K562 (cell line): ENCODE measurements around the gene EZH1. TPM values are rescaled to one million over a fixed set of nuclear protein-coding genes. Genes with fewer than 3 reads are reported as not detected.

Source experiments
- CHCHD3 ChIP-seq: fragments of 250-450 bp; sonication (Bioruptor Pico); IDR thresholded peaks from 2 replicates; pipeline ENCODE4 v2.1.2; 2022; ENCODE audit warnings: mild to moderate bottlenecking
- CREB3L1 ChIP-seq: fragments of 450-650 bp; IDR thresholded peaks from 2 replicates; pipeline ENCODE4 v1.6.1; 2014; ENCODE audit warnings: low read depth, mild to moderate bottlenecking, moderate library complexity, borderline replicate concordance
- DDX20 ChIP-seq: fragments of 450-650 bp; IDR thresholded peaks from 2 replicates; pipeline ENCODE4 v1.6.1; 2016; ENCODE audit warnings: missing genetic modification characterization, low read depth, mild to moderate bottlenecking, missing compliant biosample characterization, moderate library complexity
- NFIC ChIP-seq: fragments of 450-650 bp; IDR thresholded peaks from 2 replicates; pipeline ENCODE4 v1.6.1; 2017; ENCODE audit warnings: mild to moderate bottlenecking, inconsistent platforms
- PCBP2 ChIP-seq: fragments of 200-400 bp; formaldehyde crosslinking; IDR thresholded peaks from 2 replicates; pipeline ENCODE4 v1.6.1; 2018; ENCODE audit warnings: low read length, low read depth, mild to moderate bottlenecking, moderate library complexity; ENCODE audit not compliant: poor library complexity, severe bottlenecking
- PRPF4 ChIP-seq: fragments of 200-400 bp; formaldehyde crosslinking; IDR thresholded peaks from one replicate; pipeline ENCODE4 v1.6.1; 2017; ENCODE audit warnings: low read length, low read depth, mild to moderate bottlenecking; ENCODE audit not compliant: insufficient read depth, poor library complexity, severe bottlenecking
- TBP ChIP-seq: optimal IDR thresholded peaks from 2 replicates; pipeline ENCODE3; 2011; ENCODE audit warnings: low read depth, low read length, improper control_type of control experiment
- ZMIZ1 ChIP-seq, 2 experiments: fragments of 150-350 bp in 1 of 2; IDR thresholded peaks; 2 replicates each; pipeline ENCODE4 v1.6.1; 2012 to 2016; ENCODE audit warnings: low read depth in 2 of 2, low read length in 2 of 2, mild to moderate bottlenecking in 1 of 2, moderate library complexity in 1 of 2
- ZNF766 ChIP-seq: fragments of 200-800 bp; sonication (Bioruptor generic); conservative IDR thresholded peaks from 2 replicates; pipeline ENCODE4 v1.6.1; 2016; ENCODE audit warnings: missing genetic modification characterization, missing compliant biosample characterization
- polyA plus RNA-seq, 8 experiments: library from polyadenylated mRNA; depleted of rRNA in 4 of 8; stranded (reverse) in 5 of 8; unstranded in 3 of 8; fragments of >200 nt; fragmentation: Nextera tagmentation in 2 of 8; fragmentation: Illumina TruSeq in 1 of 8; extraction: Ambion mirVana in 2 of 8; extraction: Trizol in 1 of 8; gene quantifications; 2 replicates each; pipeline versions ENCODE4 v1.2.1 to v1.2.3, GENCODE V29; 2011 to 2014; ENCODE audit warnings: inconsistent platforms in 1 of 8, missing spikeins in 1 of 8
- total RNA-seq, 7 experiments: library from RNA; depleted of rRNA in 6 of 7; stranded (reverse); fragments of >200 nt in 6 of 7; fragmentation: Illumina TruSeq in 2 of 7; extraction: Trizol in 2 of 7; gene quantifications; 2 replicates each; pipeline versions ENCODE4 v1.2.1 to v1.2.3, GENCODE V29; 2011 to 2021; ENCODE audit warnings: low replicate concordance in 1 of 7
- TF ChIP-seq, protein P1 (sequence below): fragments of 250-450 bp; sonication (Bioruptor Pico); IDR thresholded peaks from 2 replicates; pipeline ENCODE4 v1.4.0; 2020
- TF ChIP-seq, protein P2 (sequence below): fragments of 250-450 bp; sonication (Bioruptor Pico); IDR thresholded peaks from 2 replicates; pipeline ENCODE4 v1.8.0; 2022; ENCODE audit warnings: moderate library complexity, mild to moderate bottlenecking, inconsistent platforms
- TF ChIP-seq, protein P3 (sequence below): fragments of 450-650 bp; IDR thresholded peaks from 2 replicates; pipeline ENCODE4 v1.6.1; 2018; ENCODE audit warnings: mild to moderate bottlenecking, low read depth; ENCODE audit not compliant: partially characterized antibody

EZH1 gene
- total and polyA plus RNA-seq, 9 of the 15 experiments (the other 6 are each of a cell fraction or from before 2014, with no cell fraction given), result 8.6 to 40.8 (median 22.9) TPM

GRCh38 chr17:42673885-42674754 lies 70.7 kb downstream of the EZH1 start (continued):
- TF ChIP-seq, protein P1, sequence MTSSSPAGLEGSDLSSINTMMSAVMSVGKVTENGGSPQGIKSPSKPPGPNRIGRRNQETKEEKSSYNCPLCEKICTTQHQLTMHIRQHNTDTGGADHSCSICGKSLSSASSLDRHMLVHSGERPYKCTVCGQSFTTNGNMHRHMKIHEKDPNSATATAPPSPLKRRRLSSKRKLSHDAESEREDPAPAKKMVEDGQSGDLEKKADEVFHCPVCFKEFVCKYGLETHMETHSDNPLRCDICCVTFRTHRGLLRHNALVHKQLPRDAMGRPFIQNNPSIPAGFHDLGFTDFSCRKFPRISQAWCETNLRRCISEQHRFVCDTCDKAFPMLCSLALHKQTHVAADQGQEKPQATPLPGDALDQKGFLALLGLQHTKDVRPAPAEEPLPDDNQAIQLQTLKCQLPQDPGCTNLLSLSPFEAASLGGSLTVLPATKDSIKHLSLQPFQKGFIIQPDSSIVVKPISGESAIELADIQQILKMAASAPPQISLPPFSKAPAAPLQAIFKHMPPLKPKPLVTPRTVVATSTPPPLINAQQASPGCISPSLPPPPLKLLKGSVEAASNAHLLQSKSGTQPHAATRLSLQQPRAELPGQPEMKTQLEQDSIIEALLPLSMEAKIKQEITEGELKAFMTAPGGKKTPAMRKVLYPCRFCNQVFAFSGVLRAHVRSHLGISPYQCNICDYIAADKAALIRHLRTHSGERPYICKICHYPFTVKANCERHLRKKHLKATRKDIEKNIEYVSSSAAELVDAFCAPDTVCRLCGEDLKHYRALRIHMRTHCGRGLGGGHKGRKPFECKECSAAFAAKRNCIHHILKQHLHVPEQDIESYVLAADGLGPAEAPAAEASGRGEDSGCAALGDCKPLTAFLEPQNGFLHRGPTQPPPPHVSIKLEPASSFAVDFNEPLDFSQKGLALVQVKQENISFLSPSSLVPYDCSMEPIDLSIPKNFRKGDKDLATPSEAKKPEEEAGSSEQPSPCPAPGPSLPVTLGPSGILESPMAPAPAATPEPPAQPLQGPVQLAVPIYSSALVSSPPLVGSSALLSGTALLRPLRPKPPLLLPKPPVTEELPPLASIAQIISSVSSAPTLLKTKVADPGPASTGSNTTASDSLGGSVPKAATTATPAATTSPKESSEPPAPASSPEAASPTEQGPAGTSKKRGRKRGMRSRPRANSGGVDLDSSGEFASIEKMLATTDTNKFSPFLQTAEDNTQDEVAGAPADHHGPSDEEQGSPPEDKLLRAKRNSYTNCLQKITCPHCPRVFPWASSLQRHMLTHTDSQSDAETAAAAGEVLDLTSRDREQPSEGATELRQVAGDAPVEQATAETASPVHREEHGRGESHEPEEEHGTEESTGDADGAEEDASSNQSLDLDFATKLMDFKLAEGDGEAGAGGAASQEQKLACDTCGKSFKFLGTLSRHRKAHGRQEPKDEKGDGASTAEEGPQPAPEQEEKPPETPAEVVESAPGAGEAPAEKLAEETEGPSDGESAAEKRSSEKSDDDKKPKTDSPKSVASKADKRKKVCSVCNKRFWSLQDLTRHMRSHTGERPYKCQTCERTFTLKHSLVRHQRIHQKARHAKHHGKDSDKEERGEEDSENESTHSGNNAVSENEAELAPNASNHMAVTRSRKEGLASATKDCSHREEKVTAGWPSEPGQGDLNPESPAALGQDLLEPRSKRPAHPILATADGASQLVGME (CRISPR knock-in tag), result no peak
- TF ChIP-seq CHCHD3 (CRISPR knock-in tag), result no peak
- TF ChIP-seq, protein P2, sequence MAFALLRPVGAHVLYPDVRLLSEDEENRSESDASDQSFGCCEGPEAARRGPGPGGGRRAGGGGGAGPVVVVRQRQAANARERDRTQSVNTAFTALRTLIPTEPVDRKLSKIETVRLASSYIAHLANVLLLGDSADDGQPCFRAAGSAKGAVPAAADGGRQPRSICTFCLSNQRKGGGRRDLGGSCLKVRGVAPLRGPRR (CRISPR knock-in tag), result no peak
- no peak for TF ChIP-seq PCBP2
- TF ChIP-seq, protein P3, sequence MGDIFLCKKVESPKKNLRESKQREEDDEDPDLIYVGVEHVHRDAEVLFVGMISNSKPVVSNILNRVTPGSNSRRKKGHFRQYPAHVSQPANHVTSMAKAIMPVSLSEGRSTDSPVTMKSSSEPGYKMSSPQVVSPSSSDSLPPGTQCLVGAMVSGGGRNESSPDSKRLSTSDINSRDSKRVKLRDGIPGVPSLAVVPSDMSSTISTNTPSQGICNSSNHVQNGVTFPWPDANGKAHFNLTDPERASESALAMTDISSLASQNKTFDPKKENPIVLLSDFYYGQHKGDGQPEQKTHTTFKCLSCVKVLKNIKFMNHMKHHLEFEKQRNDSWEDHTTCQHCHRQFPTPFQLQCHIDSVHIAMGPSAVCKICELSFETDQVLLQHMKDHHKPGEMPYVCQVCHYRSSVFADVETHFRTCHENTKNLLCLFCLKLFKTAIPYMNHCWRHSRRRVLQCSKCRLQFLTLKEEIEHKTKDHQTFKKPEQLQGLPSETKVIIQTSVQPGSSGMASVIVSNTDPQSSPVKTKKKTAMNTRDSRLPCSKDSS, result no peak
- no peak for TF ChIP-seq DDX20 (tag)
- peak; percentile 65 for TF ChIP-seq NFIC
- no peak for TF ChIP-seq PRPF4
- TF ChIP-seq ZMIZ1 (IDR thresholded peaks at IDR 0.05; ENCODE audit: low read depth in 2 of 2, low read length in 2 of 2), result no peak
- TF ChIP-seq TBP, result no peak
- no peak for TF ChIP-seq ZNF766 (CRISPR knock-in tag)
- TF ChIP-seq CREB3L1, result no peak
